Cardiac muscle cell (in vitro differentiated cells and primary cell): ENCODE measurements around the gene ZMYND8. TPM values are rescaled to one million over a fixed set of nuclear protein-coding genes. Genes with fewer than 3 reads are reported as not detected.
A peak's percentile ranks its signal among the peaks of the same experiment; 100 is the strongest.

ENCODE experiments used
- DNase-seq, 2 donors: peaks; one replicate each; pipeline versions ENCODE4 v3.0.0 to v3.0.0-alpha.2; 2010 to 2017; ENCODE audit warnings: low read depth in 1 of 2, low spot score in 1 of 2
- H3K27ac ChIP-seq: fragments of 200-600 bp; sonication (generic); 2 replicates; pipeline ENCODE4 v1.5.1; 2016
- H3K27me3 ChIP-seq: fragments of 200-600 bp; sonication (generic); 2 replicates; pipeline ENCODE4 v1.6.0; 2016; ENCODE audit warnings: control low read depth
- H3K36me3 ChIP-seq: fragments of 200-600 bp; sonication (generic); 2 replicates; pipeline ENCODE4 v1.5.1; 2016; ENCODE audit warnings: control low read depth
- H3K4me1 ChIP-seq: fragments of 200-600 bp; sonication (generic); 2 replicates; pipeline ENCODE4 v1.8.1; 2017; ENCODE audit warnings: low read depth, mild to moderate bottlenecking, mixed run types
- H3K4me3 ChIP-seq: fragments of 200-600 bp; sonication (generic); 2 replicates; pipeline ENCODE4 v1.5.1; 2016; ENCODE audit warnings: mild to moderate bottlenecking
- H3K9me3 ChIP-seq: fragments of 200-600 bp; sonication (generic); 2 replicates; pipeline ENCODE4 v1.5.1; 2017; ENCODE audit warnings: low read depth, mild to moderate bottlenecking, control low read depth
- CTCF ChIP-seq: IDR thresholded peaks from 2 replicates; pipeline ENCODE4 v1.5.1; 2012; ENCODE audit warnings: low read depth, mild to moderate bottlenecking, low read length
- polyA plus RNA-seq: library from polyadenylated mRNA; unstranded; fragments of >200 nt; fragmentation: Nextera tagmentation; extraction: Ambion mirVana; gene quantifications from 2 replicates; pipeline ENCODE4 v1.2.1, GENCODE V29; 2016
- total RNA-seq: library from RNA; depleted of rRNA; stranded (reverse); fragments of >200 nt; gene quantifications from 2 replicates; pipeline ENCODE4 v1.2.3, GENCODE V29; 2016

The ZMYND8 gene
- total and polyA plus RNA-seq, 2 experiments from 2014 or later = 27.5 to 45.0 TPM

DNA sequence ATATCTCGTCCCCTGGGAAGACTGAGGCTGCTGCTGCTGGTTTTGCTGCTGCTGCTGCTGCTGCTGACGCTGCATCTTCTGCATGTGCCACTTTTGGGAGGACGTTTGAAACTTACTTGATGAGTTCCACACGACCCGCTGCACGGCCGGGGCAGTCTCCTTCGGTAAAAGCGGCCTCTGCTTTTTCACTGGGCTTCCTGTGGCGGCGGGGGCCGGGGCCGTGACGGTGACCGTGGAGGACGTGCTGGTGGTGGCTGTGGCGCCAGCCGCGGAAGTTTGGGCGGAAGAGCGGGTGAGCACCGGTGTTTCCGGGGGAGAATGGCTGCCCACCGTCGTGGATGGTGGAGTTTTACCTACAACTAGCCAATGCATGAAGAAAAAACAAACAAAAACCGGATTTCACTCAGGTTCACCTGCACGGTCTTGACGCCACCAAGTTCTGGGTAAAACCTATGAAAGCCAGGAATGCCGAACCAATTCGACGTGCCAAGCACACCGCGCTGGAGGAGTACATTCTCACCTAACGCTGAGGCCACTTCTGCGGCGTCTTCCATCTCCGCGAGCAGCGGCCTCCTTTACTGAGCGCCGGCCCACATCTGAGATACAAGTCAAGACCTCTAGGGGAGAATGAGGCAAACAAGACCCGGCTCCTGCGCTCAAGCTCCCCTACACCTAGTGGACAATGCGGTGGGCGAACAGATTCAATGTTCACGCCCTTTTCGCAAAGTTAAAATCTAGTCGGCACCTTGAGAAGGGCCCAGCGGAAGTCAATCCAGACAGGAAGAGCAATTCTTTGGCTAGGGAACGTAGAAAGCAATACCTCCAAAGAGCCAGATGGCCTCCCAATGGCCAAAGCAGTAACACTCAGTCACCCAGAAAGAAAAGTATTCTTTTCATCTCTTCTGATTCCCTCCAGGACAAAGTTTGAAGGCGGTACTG is 117.5 kb downstream of the ZMYND8 start:
- H3K36me3 ChIP-seq = peaks cover 33% of the 10 kb centered on the region
- TF ChIP-seq CTCF = no peak

DNA sequence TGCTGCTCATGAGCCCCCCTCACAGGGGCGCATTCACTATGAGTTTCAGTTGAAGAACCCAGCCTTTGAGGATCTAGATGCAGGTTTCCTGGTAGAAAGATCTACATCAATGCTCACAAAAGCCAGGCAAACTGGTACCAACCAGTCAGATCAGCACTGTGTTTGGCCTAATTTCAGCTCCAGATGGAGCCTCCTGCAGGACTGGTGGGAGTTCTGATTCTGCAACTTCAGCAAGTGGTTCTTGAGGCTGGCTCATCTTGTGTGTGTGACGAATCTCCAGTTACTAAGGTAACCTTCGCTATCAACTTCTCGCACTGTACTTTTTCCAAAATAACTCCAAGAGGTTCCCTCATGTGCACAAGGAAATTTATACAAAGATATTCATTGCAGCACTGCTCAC is 118.8 kb downstream of the ZMYND8 start:
- no peak overlapping the region for H3K27ac ChIP-seq
- no peaks in the 10 kb centered on the region for H3K9me3 ChIP-seq
- H3K27me3 ChIP-seq = no peaks in the 10 kb centered on the region
- no peak overlapping the region for H3K4me3 ChIP-seq
- no peaks in the 10 kb centered on the region for H3K4me1 ChIP-seq
- no peak for TF ChIP-seq CTCF
- DNase-seq = peak in 1 of 2 donors; percentile 35
- peaks cover 41% of the 10 kb centered on the region for H3K36me3 ChIP-seq

More for the DNA sequence above, 117.5 kb downstream of the ZMYND8 start:
- H3K4me1 ChIP-seq = no peaks in the 10 kb centered on the region
- no peak for DNase-seq
- H3K27me3 ChIP-seq = no peaks in the 10 kb centered on the region
- no peak overlapping the region for H3K4me3 ChIP-seq
- no peak overlapping the region for H3K27ac ChIP-seq
- no peaks in the 10 kb centered on the region for H3K9me3 ChIP-seq

DNA sequence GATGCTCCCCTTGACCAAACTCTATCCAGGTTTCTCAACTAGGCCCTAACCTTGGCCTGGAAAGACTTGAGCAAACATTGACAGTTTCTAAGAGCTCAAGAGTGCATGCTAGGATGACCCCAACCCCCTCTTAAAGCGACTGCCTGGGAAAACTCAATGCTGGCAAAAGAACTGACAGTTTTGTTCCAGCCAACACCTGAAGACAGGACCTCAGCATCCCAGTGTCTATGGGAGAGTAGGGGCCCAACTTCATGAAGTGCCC is 119.9 kb downstream of the ZMYND8 start:
- DNase-seq = no peak
- Histone ChIP-seq H3K4me1 (peaks cover 5% of the 10 kb centered on the region), H3K27me3 (no peaks in the 10 kb centered on the region), H3K27ac (no peak overlapping the region), H3K9me3 (no peaks in the 10 kb centered on the region), H3K4me3 (no peak overlapping the region), H3K36me3 (peaks cover 41% of the 10 kb centered on the region)
- TF ChIP-seq CTCF = no peak

GRCh38 chr20:47235853-47236638 is 120.5 kb downstream of the ZMYND8 start:
- Histone ChIP-seq H3K4me3 (no peak overlapping the region), H3K9me3 (no peaks in the 10 kb centered on the region), H3K4me1 (peaks cover 11% of the 10 kb centered on the region), H3K27ac (no peak overlapping the region), H3K27me3 (no peaks in the 10 kb centered on the region), H3K36me3 (peaks cover 41% of the 10 kb centered on the region)
- TF ChIP-seq CTCF = no peak
- no peak for DNase-seq

GRCh38 chr20:47235111-47235510 is 121.4 kb downstream of the ZMYND8 start:
- Histone ChIP-seq H3K36me3 (peaks cover 41% of the 10 kb centered on the region), H3K27me3 (no peaks in the 10 kb centered on the region), H3K9me3 (no peaks in the 10 kb centered on the region), H3K27ac (no peak overlapping the region), H3K4me3 (no peak overlapping the region), H3K4me1 (peaks cover 15% of the 10 kb centered on the region)
- DNase-seq = no peak
- no peak for TF ChIP-seq CTCF
